ENCODE results near the gene SECISBP2L.

DNA sequence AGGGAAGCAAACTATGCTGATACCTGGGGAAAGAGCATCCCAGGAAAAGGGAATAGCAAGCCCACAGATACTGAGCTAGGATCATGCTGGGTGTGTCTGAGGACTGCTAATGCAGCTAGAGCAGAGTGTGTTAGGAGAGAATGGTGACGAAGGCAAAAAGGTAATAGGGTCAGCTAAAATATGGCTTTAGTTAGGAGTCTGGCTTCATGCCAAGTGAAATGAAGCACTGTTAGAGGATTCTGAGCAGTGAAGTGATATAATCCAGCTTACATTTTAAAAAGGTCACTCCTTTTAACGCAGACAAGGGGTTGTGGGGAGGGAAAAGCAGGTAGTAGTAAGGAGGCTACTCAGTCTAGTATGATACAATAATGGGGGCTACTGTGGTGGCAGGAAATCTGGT is 30.4 kb downstream of the SECISBP2L start:
- TF ChIP-seq, protein P1, sequence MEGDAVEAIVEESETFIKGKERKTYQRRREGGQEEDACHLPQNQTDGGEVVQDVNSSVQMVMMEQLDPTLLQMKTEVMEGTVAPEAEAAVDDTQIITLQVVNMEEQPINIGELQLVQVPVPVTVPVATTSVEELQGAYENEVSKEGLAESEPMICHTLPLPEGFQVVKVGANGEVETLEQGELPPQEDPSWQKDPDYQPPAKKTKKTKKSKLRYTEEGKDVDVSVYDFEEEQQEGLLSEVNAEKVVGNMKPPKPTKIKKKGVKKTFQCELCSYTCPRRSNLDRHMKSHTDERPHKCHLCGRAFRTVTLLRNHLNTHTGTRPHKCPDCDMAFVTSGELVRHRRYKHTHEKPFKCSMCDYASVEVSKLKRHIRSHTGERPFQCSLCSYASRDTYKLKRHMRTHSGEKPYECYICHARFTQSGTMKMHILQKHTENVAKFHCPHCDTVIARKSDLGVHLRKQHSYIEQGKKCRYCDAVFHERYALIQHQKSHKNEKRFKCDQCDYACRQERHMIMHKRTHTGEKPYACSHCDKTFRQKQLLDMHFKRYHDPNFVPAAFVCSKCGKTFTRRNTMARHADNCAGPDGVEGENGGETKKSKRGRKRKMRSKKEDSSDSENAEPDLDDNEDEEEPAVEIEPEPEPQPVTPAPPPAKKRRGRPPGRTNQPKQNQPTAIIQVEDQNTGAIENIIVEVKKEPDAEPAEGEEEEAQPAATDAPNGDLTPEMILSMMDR (IDR thresholded peaks at IDR 0.05): no peak
- TF ChIP-seq EP300 (IDR thresholded peaks at IDR 0.05) (no peak), POLR2AphosphoS5 (IDR thresholded peaks at IDR 0.05) (peak in 1 of 2 donors; percentile 12)

Measured in esophagus muscularis mucosa (tissue), 4 donors.